Daoy (cell line): ENCODE data around the gene ZBTB38. TPM values are rescaled to one million over a fixed set of nuclear protein-coding genes. Genes with fewer than 3 reads are reported as not detected.

ENCODE experiments used
- DNase-seq: peaks from one replicate; pipeline ENCODE4 v3.0.0-alpha.2; 2015; ENCODE audit warnings: low read depth
- total RNA-seq: library from RNA; depleted of rRNA; stranded (reverse); fragments of >200 nt; shearing (Covaris generic); gene quantifications from 2 replicates; pipeline ENCODE4 v1.2.3, GENCODE V29; 2014

Gene ZBTB38
- total RNA-seq, 1 experiment from 2014 or later = 45.6 TPM

GRCh38 chr3:141338881-141339280, 29.4 kb upstream of the ZBTB38 start:
- no peak for DNase-seq

GRCh38 chr3:141341536-141341935, 26.8 kb upstream of the ZBTB38 start:
- no peak for DNase-seq

- DNase-seq = no peak
These were observed 25.9 kb upstream of the ZBTB38 start for GRCh38 chr3:141342386-141342785.

GRCh38 chr3:141343077-141343476, 25.2 kb upstream of the ZBTB38 start:
- DNase-seq = no peak

- no peak for DNase-seq
These were observed 24.4 kb upstream of the ZBTB38 start for GRCh38 chr3:141343865-141344271.

- DNase-seq = no peak
These were observed 22.8 kb upstream of the ZBTB38 start for GRCh38 chr3:141345528-141345927.

- DNase-seq = no peak
These were observed 22.3 kb upstream of the ZBTB38 start for GRCh38 chr3:141346007-141346406.

GRCh38 chr3:141346418-141346817, 21.9 kb upstream of the ZBTB38 start:
- DNase-seq = no peak

GRCh38 chr3:141346839-141347238, 21.5 kb upstream of the ZBTB38 start:
- no peak for DNase-seq

- DNase-seq = no peak
These were observed 19.5 kb upstream of the ZBTB38 start for GRCh38 chr3:141348837-141349236.

GRCh38 chr3:141349711-141350110, 18.6 kb upstream of the ZBTB38 start:
- no peak for DNase-seq

- no peak for DNase-seq
These were observed 17.6 kb upstream of the ZBTB38 start for GRCh38 chr3:141350666-141351065.

GRCh38 chr3:141352262-141352984, 15.9 kb upstream of the ZBTB38 start:
- DNase-seq = no peak

- no peak for DNase-seq
These were observed 14.4 kb upstream of the ZBTB38 start for GRCh38 chr3:141353652-141354495.

- DNase-seq = no peak
These were observed 13.8 kb upstream of the ZBTB38 start for GRCh38 chr3:141354517-141354916.

- DNase-seq = no peak
These were observed 13.1 kb upstream of the ZBTB38 start for GRCh38 chr3:141355242-141355641.

GRCh38 chr3:141356046-141356445, 12.3 kb upstream of the ZBTB38 start:
- no peak for DNase-seq

GRCh38 chr3:141360888-141361598, 7.3 kb upstream of the ZBTB38 start:
- DNase-seq = peak; percentile 82

GRCh38 chr3:141362736-141363135, 5.6 kb upstream of the ZBTB38 start:
- no peak for DNase-seq

GRCh38 chr3:141365201-141365600, 3.1 kb upstream of the ZBTB38 start:
- DNase-seq = no peak

GRCh38 chr3:141366285-141367037, 1.8 kb upstream of the ZBTB38 start:
- peak; percentile 93 for DNase-seq
